NOMO-1 treated with dmso at 0.1 percent for 144 hours (cell line): ENCODE measurements around the gene BEND7.
"Not testable (repeated sequence)": the region's sequence is repeated elsewhere in the genome, so short reads cannot be mapped to it uniquely, and the experiment has no call there.

Experiments
- DNase-seq: peaks from one replicate; lab custom pipeline; 2025; ENCODE audit not compliant: unreplicated experiment; lab: John Stamatoyannopoulos, UW

The BEND7 gene

GRCh38 chr10:13422800-13423199 lies 106.0 kb downstream of the BEND7 start:
- no peak for DNase-seq

GRCh38 chr10:13421382-13421917 lies 107.4 kb downstream of the BEND7 start:
- no peak for DNase-seq

- DNase-seq, result no peak
Measured at GRCh38 chr10:13420532-13421307, 108.1 kb downstream of the BEND7 start.

GRCh38 chr10:13417459-13418126 lies 111.2 kb downstream of the BEND7 start:
- no peak for DNase-seq

GRCh38 chr10:13416760-13417159 lies 112.1 kb downstream of the BEND7 start:
- no peak for DNase-seq

- no peak for DNase-seq
Measured at GRCh38 chr10:13414855-13415254, 114.0 kb downstream of the BEND7 start.

GRCh38 chr10:13414137-13414536 lies 114.7 kb downstream of the BEND7 start:
- no peak for DNase-seq

- no peak for DNase-seq
Measured at GRCh38 chr10:13412894-13413293, 115.9 kb downstream of the BEND7 start.

- DNase-seq, result no peak
Measured at GRCh38 chr10:13404791-13405190, 124.0 kb downstream of the BEND7 start.

- no peak for DNase-seq
Measured at GRCh38 chr10:13404305-13404759, 124.5 kb downstream of the BEND7 start.

- not testable (repeated sequence) for DNase-seq
Measured at GRCh38 chr10:13403426-13403825, 125.4 kb downstream of the BEND7 start.

- no peak for DNase-seq
Measured at GRCh38 chr10:13402021-13402420, 126.8 kb downstream of the BEND7 start.

- DNase-seq, result no peak
Measured at GRCh38 chr10:13401142-13401541, 127.7 kb downstream of the BEND7 start.

GRCh38 chr10:13400196-13400965 lies 128.4 kb downstream of the BEND7 start:
- no peak for DNase-seq

GRCh38 chr10:13399752-13400151 lies 129.1 kb downstream of the BEND7 start:
- DNase-seq, result no peak

- DNase-seq, result no peak
Measured at GRCh38 chr10:13399236-13399635, 129.6 kb downstream of the BEND7 start.

- no peak for DNase-seq
Measured at GRCh38 chr10:13397052-13397451, 131.8 kb downstream of the BEND7 start.

GRCh38 chr10:13396369-13396768 lies 132.4 kb downstream of the BEND7 start:
- no peak for DNase-seq

- no peak for DNase-seq
Measured at GRCh38 chr10:13395540-13395939, 133.3 kb downstream of the BEND7 start.

GRCh38 chr10:13393640-13394039 lies 135.2 kb downstream of the BEND7 start:
- no peak for DNase-seq

GRCh38 chr10:13392701-13393100 lies 136.1 kb downstream of the BEND7 start:
- no peak for DNase-seq
